ENCODE data around the gene IL22.

- TF ChIP-seq REST (IDR thresholded peaks at IDR 0.05; ENCODE audit: low read depth) (no peak), FOXM1 (IDR thresholded peaks at IDR 0.05; ENCODE audit: borderline replicate concordance, low read depth) (no peak), EP300 (IDR thresholded peaks at IDR 0.05; ENCODE audit: borderline replicate concordance) (no peak), NFIC (IDR thresholded peaks at IDR 0.05) (no peak), CEBPB (IDR thresholded peaks at IDR 0.05) (no peak), RAD21 (IDR thresholded peaks at IDR 0.05; ENCODE audit: low read depth) (no peak), YY1 (IDR thresholded peaks at IDR 0.05; ENCODE audit: low read depth) (no peak), TAF1 (IDR thresholded peaks at IDR 0.05; ENCODE audit: low read depth) (no peak), ZBTB7A (IDR thresholded peaks at IDR 0.05; ENCODE audit: low read depth) (no peak), CREB1 (IDR thresholded peaks at IDR 0.05; ENCODE audit: low read depth) (no peak), TEAD4 (IDR thresholded peaks at IDR 0.05) (no peak), MAX (IDR thresholded peaks at IDR 0.05) (no peak), EGR1 (IDR thresholded peaks at IDR 0.05) (no peak), TCF12 (IDR thresholded peaks at IDR 0.05; ENCODE audit: low read depth) (no peak)
Measured at GRCh38 chr12:68263366-68263765, 10.0 kb upstream of the IL22 start.
